Stimulated activated CD8-positive, alpha-beta memory T cell treated with anti-CD3 and anti-CD28 coated beads, Interleukin-12 subunit alpha, Interleukin-12 subunit beta, amount 100 ng/mL, for 24 hours (primary cell): Measurements from ENCODE around the gene CRISPLD2.
"Not testable (repeated sequence)": the region's sequence is repeated elsewhere in the genome, so short reads cannot be mapped to it uniquely, and the experiment has no call there.

Source experiments
- DNase-seq: peaks from one replicate; pipeline ENCODE4 v3.0.0-alpha.2; 2020; ENCODE audit errors: extremely low read depth

CRISPLD2 gene

DNA sequence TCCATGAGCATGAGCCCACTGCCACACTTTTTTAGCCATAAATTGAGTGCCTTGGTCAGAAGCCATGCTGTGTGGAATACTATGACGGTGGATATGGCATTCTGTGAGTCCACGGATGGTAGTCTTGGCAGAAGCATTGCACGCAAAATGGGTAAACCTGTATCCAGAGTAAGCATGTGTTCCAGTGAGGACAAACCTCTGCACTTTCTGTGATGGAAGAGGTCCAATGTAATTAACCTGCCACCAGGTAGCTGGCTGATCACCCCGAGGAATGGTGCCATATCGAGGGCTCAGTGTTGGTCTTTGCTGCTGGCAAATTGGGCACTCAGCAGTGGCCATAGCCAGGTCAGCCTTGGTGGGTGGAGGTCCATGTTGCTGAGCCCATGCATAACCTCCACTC, 37.0 kb downstream of the CRISPLD2 start:
- DNase-seq: not testable (repeated sequence)

DNA sequence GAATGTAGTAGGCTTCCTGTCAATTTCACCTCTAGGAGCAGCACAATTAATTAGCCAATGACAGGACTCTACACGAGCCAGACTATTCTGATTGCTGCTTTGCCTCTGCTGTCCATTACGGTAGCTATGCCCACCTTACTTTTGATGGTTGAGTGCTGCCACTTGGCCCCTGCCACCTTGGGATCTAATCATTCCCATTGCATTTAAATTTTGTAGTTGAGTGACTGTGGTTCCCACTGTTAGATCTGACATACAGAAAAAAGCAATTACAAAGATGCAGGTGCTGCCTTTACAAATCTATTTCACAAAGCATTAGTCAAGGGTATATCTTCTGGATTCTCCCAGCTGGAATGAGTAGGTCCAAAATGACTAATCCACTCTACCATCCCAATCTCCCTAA, 39.9 kb downstream of the CRISPLD2 start:
- DNase-seq: no peak

DNA sequence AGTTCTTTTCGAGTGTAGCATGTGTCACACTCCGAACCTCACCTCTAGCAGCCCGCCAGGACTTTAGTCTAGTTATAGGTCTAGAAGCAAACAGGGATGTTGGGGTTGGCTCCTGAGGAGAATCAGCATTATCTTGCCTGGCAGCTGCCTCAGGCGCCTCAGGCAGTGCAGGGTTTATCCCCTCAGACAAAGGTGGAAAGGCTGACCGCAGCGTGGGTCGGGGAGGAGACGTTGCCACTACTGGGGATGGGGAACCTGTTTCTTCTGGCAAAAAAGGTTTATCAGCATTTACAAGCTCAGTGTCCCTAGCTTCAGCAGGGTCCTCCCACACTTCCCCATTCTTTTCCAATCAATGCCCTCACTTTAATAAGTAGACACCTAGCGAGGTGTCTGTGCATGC, 40.6 kb downstream of the CRISPLD2 start:
- no peak for DNase-seq

DNA sequence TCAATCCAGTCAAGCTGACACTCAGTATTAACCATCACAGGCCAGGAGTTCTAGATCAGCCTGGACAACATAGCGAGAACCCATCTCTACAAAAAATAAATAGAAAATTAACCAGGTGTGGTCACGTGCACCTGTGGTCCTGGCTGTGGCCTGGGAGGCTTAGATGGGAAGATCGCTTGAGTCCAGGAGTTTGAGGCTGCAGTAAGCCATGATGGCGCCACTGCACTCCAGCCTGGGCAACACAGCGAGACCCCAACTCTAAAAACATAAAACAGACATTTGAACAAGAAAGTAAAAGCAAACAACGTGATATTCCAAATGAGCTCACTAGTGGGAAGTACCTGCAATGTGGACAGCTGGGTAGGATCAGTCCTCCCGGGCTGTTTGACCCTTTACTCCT, 41.9 kb downstream of the CRISPLD2 start:
- no peak for DNase-seq

DNA sequence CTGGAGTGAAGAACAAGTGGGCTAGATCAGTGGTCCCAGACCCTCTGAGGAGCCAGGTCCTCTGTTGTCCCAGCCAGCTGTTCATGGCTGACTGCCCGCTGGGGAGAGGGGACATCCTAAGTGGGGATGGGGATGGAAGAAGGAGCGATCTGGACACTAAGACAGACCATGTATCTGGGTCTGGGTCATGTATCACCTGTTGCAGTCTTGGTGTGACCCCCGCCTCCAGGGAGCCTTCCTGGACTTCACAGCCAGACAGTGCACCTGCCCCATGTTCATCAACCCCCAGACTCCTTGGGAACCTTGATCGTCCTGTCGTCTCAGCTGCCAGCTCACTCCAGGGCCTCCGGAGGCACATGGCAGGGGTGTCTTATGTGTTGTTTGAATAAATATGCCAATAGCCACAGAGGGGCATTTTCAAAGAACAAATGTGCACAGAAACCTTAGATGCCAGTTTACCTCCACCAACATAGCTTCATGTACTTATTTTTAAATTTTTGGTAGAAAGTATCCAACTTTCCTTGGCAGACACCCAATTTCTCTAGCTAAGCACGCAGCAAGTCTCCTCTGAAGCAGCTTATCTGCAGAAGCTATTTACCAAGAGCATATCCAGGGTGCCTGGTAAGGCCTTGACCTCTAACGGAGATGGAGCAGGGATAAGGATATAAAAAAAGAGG, 43.2 kb downstream of the CRISPLD2 start:
- no peak for DNase-seq

DNA sequence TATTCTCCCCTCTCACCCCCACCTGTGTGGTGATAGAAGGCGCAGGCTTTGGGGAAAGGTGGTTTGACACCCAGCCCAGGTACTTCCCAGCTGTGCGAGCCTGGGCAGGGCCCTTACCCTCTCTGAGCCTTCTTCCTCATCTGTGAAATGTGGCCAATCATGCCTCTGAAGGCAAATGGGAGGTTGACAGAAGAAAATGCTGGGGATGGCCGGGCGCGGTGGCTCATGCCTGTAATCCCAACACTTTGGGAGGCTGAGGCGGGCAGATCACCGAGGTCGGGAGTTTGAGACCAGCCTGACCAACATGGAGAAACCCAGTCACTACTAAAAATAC, 43.7 kb downstream of the CRISPLD2 start:
- DNase-seq: no peak

DNA sequence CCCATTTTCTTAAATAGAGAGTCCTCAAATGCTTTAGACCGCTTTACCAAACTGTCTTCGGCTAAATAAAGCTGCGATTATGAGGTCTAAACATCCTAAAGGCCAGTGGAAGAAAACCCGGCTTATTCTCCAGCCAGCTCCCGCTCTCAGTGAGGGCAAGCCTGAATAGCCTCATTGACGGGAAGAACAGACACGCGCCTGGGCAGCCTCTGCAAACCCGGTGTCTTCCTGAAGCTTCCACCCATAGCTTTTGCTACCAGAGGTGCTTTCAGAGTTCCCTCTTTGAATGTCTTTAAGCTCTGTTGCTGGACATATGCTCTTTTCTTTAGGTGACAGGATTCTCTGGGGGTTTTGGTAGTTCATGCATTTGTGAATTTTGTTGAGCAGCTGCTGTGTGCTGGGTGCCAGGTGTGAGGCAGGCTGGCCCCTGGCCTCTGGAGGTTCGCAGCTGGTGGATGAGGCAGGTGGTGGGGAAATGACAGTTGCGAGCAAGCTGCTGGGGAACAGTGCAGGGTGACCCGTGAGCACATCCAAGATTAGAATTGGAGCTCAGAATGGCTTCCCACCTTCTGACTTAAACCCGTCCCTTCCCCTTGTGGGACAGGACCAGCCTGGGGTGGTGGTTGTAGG, 44.7 kb downstream of the CRISPLD2 start:
- no peak for DNase-seq

DNA sequence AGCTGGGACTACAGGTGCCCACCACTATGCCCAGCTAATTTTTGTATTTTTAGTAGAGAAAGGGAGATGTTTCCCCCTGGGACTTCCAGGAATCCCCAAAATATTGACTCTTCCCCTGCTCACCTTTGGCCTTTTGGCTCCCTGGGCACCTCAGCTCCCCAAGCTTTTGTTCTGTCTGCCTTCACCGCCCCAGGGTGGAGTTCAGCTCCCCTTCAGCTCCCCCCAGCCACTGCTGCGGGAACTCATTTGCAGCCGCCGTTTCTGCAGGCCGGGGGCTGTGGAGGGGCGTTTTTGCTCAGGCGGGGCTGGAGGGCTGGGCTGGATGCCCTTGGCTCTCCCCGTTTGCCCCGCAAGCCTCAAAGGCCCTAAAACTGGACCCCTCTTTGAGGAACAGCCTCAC, 47.9 kb downstream of the CRISPLD2 start:
- DNase-seq: no peak

DNA sequence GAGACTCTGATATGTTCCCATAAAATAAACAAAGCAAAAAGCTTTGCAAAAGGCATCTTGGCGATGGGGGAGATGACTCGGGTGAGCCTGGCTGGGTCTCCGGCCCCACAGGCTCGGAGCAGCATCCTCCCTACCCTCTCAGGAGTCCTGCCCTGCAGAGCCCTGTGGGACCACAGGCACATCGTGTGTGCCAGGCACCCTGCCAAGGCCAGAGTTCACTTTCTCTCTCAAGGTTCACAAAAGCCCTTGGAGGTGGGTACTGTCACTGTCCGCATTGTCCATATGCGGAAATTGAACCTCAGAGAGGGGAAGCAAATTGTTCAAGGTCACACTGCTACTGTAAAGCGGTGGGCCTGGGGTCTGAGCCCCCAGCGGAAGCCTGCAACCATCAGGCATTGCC, 48.5 kb downstream of the CRISPLD2 start:
- DNase-seq: no peak

DNA sequence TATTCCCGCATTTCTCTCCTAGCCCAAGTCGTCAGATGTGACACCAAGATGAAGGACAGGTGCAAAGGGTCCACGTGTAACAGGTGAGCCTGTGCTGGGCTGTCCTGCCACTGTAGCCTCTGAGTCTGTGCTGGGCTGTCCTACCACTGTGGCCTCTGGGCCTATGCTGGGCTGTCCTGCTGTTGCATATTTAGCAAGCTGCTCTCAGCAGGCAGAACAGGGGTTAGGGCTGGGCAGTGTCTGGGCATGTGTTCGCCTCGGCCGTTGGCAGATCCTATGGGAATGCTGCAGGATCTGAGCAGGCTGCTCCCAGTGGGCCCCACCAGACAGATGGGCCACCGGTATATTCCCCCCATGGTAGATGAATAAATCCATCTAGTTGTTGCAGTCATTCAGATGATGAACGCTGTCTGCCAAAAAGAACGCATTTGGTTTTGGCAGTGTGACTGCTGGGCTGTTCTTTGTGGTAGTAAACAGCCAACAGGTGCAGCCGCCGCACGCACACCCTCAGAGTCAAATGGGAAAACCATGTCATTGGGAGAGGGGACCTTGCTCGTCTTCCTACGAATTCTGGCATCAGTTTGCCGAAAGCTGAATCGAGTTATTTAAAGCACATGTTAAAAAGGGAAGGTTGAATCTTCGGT, 49.2 kb downstream of the CRISPLD2 start:
- DNase-seq: no peak

DNA sequence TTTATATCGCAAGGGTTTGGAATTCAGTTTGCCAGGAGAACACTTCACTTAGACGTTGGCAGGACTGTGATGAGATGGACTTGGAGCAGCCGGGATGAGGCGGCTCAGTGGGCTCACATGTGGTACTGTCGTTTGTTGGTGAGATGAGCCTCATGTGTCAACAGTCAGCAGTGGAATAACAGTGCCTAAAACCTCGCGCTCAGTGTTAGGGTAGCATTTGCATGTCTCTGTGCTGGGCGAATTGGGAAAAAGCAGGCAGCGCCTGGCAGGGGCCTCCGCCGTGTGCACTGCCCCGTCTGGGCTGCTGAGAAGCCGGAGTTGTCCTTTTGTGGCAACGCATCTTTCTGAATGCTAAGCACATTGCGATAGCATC, 49.7 kb downstream of the CRISPLD2 start:
- DNase-seq: no peak

DNA sequence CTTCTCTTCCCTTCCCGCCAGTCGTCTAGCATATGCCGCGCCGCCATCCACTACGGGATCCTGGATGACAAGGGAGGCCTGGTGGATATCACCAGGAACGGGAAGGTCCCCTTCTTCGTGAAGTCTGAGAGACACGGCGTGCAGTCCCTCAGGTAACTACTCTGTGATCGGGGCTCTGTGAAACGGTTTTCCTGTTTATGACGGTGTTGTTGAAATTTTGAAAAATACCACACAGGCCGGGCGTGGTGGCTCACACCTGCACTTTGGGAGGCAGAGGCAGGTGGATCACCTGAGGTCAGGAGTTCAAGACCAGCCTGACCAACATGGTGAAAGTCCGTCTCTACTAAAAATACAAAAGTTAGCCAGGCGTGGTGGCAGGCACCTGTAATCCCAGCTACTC, 53.2 kb downstream of the CRISPLD2 start:
- DNase-seq: not testable (repeated sequence)

DNA sequence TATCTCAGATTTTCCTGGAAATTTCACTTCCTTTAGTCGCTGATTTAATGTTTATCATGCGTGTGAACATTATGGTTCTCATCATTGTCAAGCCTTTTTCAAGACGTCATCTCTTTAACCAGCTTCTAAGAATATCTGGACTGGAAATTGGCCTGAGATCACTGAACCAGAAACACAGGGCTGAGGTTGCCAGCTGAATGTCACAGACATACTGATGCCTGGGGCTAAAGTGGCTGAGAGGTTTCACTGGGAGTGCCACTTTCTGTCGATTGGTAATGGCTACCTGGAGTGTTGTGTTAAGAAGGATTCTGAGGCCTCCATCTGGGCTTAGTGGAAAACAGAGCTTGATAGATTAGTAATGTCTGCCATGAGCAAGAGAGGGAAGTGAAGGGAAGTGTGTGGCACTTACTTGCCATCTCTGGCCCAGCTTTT, 54.2 kb downstream of the CRISPLD2 start:
- DNase-seq: no peak

DNA sequence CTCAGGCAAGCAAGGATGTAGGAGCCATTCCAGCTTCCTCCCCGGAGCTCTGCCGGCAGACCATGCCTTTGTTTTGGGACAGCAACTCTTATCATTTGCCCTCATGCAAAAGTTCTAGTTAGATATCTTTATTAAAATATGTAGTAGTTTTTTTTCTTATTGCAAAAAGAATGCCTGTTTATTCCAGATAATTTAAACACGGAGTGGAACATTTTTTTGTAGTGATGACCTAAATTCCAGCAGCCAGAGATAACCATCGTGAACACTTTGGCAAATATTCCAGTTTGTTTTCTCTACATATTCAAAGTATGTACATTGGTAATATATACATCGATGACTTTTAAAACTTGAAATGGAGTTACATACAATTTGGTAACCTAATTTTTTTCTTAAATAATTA, 54.8 kb downstream of the CRISPLD2 start:
- DNase-seq: no peak

DNA sequence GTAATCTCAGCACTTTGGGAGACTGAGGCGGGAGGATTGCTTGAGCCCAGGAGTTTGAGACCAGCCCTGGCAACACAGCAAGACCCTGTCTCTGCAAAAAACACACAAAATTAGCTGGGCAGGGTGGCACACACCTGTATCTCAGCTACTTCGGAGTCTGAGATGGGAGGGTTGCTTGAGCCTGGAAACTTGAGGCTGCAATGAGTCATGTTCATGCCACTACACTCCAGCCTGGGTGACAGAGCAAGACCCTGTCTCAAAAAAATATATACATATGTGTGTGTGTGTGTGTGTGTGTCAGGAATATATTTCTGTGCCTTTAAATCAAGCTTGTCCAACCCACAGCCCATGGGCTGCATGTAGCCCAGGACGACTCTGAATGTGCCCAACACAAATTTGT, 55.2 kb downstream of the CRISPLD2 start:
- DNase-seq: no peak

DNA sequence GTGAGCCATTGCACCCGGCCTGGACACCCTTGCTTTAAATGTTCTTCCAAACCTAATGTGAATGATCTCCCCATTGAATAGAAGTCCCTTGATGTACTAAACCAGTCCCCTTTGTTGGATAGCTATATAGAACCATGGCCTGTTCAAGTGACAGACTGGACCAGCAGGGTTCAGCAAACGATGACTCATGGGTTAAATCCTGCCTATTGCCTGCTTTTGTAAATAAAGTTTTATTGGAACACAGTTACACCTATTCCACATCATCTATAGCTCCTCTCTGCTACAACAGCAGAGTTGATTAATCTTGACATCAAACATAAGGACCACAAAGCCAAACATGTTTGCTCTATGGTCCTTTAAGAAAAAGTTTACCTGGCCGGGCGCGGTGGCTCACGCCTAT, 56.1 kb downstream of the CRISPLD2 start:
- DNase-seq: no peak

DNA sequence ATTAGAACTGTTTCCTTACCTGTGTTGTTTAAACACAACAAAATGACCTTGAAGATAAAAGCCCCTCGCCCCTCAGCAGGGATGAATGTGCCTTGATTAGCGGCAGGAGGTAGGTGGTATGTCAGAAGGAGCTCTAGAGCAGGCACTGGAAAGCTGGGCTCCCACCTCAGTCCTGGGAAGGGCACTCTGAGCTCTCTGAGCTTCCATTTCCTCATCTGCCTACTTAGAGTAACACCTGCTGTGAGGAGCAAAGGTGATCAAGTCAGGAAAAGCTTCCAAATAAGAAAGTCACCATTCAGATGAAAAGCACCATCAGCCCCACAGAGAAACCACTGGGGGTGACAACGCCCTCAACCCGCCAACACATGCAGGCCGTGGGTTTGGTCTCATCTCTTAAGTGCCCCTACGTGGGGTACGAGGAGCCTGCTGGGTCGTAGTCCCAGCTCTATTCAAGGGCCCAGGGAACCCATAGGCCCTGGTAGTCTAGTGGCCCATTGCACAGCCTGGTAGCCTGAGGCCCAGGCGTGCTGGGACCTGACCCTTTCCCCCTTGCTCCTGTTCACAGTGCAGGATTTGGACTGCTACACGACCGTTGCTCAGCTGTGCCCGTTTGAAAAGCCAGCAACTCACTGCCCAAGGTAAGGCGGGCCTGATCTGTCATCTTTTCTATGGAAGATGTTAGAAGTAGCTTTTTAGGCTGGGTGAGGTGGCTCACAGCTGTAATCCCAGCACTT, 57.3 kb downstream of the CRISPLD2 start:
- no peak for DNase-seq

DNA sequence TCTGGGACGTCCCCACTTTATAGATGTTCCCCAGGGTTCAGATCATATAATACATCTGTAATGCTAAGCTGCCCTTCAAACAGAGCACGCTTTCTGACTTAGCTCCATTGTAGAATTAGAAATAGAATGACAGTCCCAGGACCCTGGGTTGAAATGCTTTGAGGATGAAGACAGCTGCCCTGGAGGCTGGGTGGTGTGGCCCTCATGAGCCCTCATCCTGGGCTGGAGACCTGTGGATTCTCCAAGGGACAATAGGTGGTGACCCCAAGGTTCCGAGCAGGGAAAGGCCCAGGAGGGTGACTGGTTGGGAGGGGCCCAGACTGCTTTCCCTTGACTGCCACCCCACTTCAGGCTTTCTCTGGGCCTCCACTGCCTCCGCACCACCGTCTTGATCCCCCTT, 59.0 kb downstream of the CRISPLD2 start:
- DNase-seq: no peak

DNA sequence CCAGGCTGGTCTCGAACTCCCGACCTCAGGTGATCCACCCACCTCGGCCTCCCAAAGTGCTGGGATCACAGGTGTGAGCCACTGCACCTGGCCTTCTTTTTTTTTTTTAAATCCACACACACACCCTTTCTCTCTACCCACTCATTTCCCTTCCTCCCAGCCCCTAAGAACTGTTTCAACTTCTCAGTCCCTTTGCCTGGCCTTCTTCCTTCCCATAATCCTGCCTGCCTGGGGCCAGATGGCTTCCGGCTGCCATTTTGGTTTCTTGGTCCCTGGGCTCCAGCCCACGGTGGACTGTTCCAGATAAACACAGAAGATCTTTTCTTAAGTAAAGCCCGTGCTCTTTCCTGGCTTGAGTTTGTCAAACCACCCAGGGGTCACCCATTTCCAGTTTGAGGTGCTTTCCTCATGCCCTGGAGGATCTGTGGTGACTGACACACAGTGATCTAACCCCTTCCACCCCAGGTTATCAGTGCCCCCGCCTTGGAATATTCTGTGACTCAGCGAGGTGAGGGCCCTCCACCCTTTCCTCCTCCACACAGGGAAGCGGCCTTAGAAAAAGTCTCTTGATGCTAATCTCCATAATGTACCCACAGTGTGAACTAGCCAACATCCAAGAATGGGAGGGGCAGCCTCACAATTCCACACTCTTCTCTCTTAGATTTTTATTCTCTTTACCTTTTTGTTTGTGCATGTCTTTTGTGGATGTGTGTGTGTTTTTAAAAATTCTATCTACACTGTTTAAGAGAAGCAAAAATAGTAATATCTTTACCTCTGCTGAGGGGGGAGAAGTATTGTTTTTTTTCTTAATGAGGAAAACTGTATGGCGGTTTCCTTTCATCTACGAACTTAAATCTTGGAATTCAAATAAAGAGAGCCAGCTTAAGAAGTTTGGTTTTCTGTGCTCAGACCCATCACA, 60.0 kb downstream of the CRISPLD2 start:
- no peak for DNase-seq

DNA sequence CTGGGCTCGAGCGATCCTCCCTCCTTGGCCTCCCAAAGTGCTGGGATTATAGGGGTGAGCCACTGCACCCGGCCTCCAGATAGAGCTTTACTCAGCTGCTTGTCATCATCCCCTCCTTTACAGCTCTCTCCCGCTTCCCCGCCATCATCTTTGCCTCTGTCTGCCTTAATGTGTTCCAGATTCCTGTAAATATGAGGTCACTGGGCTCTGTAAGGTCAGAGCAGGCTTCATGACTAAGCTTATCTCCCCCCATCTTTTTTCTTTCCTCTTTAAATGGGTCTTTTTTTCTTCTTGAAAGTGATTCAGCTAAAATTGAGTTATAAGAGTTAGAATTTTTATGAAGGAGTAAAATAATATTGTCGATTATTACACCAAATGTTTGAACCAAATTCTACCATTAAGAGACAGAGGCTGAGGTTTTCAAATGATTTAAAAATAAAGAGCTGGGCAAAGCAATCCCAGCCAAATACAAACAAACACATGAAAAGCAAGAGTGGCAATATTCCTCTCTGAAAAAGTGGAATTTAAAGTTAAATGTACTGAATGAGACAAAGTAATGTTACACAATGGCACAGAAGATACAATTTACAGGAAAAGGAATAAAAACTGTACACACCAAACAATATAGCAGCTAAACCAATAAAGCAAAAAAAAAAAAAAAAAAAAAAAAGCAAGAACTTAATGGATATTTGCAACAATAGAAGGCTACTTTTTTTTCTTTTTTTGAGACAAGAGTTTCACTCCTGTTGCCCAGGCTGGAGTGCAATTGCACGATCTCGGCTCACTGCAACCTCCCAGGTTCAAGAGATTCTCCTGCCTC, 62.1 kb downstream of the CRISPLD2 start:
- no peak for DNase-seq

DNA sequence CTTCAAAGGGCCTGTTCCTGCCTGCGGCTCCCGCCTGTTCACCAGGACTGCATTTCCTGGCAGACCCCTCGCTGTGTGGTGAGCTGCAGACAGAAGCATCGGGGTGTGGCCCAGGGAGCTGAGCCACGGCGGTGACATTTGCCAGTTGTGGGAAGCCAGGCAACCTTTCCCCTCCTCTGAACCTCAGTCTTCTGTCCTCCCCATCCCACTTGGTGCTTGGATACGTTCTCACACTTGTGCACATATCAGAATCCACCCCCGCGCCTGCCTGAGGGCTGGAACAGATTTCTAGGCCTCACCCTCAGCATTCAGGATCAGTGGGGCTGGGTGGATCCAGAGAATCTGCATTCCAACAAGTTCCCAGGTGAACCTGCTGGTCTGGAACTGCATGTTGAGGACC, 63.5 kb downstream of the CRISPLD2 start:
- no peak for DNase-seq
